Esophagus muscularis mucosa (tissue), 2 donors: ENCODE measurements around the gene DRC7.

Source experiments
- POLR2A ChIP-seq: fragments of 450-650 bp; IDR thresholded peaks from one replicate; pipeline ENCODE4 v1.6.1; 2017; ENCODE audit warnings: antibody characterized with exemption, moderate library complexity, mild to moderate bottlenecking, low read depth
- POLR2AphosphoS5 ChIP-seq, 2 donors: sonication (generic); formaldehyde crosslinking; IDR thresholded peaks; one replicate each; pipeline ENCODE4 v1.6.1; 2017; ENCODE audit warnings: antibody characterized with exemption in 2 of 2

GRCh38 chr16:57677622-57678369 lies 16.8 kb upstream of the DRC7 start:
- TF ChIP-seq POLR2AphosphoS5 (IDR thresholded peaks at IDR 0.05) (no peak), POLR2A (no peak)
